ENCODE data around the gene PSMD1.
"Not testable (repeated sequence)": the region's sequence is repeated elsewhere in the genome, so short reads cannot be mapped to it uniquely, and the experiment has no call there.

The PSMD1 gene

DNA sequence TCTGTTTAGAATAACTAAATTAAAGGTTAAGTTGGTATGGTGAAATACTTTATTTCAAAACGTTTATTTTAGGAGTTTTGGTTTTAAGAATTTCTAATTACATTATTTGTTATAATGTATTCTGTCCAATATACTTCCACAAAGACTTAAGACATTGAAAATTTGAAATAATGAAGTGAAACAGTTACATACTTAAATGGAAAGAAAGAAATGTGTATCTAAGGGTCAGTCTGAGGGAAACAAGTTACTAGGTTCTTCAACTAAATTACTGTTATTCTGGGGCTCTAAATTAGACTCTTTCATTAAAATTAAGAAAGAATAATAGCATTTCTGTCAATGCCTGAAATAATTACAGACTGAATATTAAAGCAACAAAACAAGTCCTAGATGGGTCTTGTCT is 60.5 kb downstream of the PSMD1 start:
- no peak for DNase-seq (ENCODE audit: low read depth in 3 of 3)

DNA sequence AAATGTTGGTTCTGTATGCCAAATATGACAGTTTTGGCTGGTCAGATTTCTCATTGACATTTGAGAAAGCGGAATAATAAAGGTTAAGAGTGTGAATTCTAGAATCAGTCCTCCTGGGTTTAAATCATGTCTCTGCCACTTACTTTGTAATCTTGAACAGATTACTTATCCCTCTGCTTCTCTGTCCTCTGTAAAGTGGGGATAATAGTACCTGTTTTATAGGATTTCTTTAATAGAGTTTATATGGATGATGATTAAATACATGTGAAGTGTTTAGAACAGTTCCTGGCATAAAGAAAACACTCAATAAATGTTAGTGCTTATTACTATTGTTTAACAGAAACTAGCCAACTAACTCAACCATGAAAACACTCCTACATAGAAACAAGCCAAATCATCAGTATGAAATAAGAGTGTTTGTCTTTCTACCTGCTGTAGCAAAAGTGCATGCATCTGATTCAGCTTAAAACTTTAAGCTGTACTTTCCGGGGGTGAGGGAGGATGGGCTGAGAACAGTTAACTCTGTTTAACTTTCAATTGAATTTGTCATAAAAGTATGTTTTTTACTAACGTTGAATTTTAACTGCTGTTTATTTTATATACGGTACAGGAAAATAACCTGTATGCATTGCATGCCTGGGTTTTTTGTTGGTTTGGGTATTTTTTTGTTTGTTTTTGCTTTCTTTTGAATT is 61.4 kb downstream of the PSMD1 start:
- no peak for DNase-seq (ENCODE audit: low read depth in 3 of 3)

DNA sequence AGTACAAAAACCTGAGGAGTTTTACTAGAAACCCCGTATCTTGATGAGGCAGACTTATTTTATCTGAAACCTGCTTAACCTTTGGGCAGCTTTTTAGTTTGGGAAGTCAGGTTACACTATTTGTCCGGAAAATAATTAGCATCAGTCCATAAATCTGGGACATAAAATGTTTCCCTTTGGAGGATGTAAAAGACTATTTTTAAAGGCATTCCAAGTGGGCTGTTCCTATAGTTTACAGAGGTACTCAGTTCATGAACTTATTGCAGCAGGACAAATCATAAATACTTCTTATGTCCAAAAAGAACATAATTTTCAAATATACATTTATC is 61.9 kb downstream of the PSMD1 start:
- no peak for DNase-seq (ENCODE audit: low read depth in 3 of 3)

DNA sequence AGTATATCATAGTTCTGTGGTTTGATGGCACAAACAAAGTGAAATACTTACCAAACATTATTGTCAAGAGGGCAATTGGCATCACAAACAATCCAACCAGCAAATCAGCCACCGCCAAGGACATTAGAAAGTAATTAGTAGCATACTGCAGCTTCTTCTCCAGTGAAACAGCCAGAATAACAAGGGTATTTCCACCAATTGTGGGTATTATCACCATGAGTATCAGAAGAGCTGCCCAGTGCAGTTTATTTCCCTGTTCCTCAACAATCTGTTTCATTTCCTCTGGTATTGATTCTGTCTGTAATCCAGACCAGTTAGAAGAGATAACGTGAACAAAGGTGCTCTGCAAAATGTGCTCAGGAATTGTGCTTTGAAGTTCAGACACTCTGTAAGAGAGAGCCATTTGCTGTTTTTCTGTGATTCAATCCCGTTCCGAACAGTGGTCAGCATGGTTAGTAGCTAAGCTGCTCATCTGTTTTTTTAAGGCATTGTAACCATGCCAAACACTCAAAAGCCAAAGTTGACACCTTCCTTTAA is 66.8 kb downstream of the PSMD1 start:
- DNase-seq (ENCODE audit: low read depth in 3 of 3) = no peak

DNA sequence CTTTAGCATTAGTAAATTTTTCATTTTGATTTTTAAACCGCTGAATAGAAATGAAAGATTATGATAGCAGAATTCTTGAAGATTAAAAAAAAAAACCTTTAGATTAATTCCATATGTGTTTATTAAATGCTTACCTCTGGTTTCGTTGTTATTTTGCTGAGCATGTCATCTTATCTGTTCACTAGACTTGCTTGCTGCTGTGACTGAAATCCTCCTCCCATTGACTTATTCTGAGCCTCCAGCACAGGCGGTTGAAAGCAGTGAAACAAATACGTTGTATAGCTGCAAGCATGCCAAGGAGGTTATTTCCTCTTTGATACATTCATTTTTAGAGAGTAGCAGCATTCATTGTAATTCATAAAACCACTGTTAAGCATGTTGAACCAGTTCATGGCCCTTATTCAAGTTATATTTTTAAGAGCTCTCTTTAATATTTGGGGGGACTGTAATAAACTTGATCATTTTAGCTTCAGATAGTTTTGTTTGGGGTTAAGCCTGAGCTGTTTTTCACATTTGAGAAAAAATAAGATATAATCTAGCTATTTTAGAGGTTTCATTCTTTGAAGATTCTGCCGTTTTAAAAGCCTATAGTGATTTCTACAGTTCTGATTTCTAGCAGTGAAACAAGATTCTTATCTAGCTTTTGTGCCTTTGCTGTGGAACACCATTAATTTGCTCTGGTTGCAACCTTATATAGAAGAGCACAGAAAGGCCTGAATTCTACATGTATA is 68.3 kb downstream of the PSMD1 start, which contains the start of gene HTR2B:
HTR2B (minus strand) TSS at position 205 of the 731 bp plus-strand sequence. CDS start 1,278 bp downstream, outside the sequence.
- DNase-seq (ENCODE audit: low read depth in 3 of 3) = peak in 1 of 3 donors; percentile 8

DNA sequence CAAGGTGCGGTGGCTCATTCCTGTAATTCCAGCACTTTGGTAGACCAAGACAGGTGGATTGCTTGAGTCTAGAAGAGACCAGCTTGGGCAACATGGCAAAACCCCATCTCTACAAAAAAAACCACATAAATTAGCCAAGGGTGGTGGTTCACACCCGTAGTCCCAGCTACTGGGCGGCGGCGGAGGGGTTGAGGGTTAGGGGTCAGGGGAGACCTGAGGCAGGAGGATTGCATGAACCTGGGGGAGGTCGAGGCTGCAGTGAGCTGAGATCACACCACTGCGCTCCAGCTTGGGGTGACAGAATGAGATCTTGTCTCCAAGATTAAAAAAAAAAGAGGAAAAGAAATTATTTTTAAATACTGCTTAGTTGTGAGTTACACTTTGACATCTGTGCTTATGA is 69.5 kb downstream of the PSMD1 start:
- DNase-seq (ENCODE audit: low read depth in 3 of 3) = no peak

DNA sequence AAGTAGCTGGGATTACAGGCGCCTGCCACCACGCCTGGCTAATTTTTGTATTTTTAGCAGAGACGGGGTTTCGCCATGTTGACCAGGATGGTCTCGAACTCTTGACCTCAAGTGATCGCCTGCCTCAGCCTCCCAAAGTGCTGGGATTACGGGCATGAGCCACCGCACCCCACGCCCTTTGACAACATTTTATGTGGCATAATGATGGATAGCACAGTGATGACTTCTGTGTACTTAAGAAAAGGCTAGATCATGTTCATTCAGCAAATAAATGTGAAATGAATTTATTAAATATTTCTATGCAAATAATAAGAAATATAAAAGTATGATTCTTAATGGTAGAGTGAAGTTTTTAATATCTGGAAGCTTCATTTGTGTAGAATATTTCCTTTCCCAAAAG is 70.8 kb downstream of the PSMD1 start:
- no peak for DNase-seq (ENCODE audit: low read depth in 3 of 3)

DNA sequence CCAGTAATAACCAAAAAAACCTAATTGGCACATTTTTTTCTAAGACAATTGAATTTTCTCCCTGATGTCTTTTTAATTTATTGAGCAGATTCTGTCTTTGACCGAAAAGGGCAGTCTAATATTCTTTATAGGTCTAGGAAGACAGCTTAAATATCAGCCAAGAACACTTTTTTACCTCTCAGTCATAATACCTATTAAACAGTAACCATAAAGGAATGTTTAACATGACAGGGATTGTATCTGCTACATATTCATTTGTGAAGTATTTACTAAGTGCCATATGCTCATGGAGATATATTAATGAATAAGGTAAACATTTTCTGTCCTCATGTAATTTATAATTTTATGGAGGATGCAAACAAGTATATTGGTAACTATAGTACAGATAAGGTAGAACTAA is 71.3 kb downstream of the PSMD1 start:
- DNase-seq (ENCODE audit: low read depth in 3 of 3) = no peak

DNA sequence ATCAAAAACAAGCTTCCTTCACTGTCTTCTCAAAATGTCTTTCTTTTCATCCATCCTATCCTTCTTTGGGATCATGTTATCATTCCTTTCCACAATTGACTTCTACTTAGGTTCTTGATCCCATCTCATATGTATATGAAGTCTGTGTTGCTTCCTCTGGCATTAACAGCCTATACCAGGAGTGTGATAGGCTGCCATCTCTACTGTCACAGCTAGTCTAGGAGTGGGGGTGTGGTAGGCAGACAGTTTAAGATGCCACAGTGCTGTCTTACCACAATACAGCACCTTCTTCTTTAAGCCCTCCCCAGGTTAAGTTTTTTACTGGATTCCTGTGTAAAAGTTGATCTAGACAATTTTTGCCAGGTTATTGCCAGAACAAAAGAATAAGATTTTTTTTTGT is 71.9 kb downstream of the PSMD1 start:
- DNase-seq (ENCODE audit: low read depth in 3 of 3) = no peak

DNA sequence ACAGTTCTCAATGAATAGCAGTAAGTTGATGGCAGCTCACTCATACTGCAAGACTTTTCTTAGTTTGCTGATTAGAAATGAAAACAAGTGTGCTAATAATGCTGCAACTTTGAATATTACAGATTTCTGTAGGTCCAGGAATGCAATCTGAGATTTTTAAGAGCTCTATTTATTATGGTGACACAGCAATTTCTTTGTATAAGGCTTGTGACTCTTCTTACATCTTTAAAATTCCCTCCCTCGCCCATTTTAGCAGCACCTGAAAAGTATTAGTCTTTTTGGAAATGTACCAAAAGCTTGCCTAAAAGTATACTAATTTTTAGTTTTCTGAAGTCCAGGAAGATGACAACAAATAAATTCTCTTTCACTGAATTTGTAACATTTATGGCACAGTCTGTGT is 72.5 kb downstream of the PSMD1 start:
- no peak for DNase-seq (ENCODE audit: low read depth in 3 of 3)

DNA sequence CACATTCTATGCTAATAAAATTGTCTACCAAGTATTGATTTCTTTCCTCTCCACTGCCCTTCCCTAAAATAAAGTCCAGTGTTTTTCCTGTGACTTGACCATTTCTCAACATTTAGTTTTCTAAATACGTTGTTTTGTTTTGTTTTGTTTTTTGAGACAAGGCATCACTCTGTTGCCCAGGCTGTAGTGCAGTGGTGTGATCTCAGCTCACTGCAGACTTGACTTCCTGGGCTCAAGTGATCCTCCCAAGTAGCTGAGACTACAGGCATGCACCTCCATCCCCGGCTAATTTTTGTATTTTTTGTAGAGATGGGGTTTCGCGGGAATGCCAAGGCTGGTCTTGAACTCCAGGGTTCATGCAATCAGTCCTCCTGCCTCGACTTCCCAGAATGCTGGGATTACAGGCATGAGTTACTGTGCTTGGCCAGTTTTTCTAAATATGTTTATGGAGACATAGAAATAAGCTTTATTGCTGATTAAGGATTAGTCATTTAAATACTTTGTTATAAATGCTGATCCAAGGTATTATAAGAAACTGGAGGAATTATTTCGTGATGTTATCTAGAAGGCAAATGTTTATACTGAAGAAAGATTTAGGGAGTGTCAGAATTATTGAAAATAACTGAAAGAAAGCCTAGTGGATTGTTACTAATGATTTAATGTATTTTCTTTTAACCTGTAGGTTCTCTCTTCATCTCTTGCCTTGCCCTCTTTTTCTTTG is 73.8 kb downstream of the PSMD1 start:
- DNase-seq (ENCODE audit: low read depth in 3 of 3) = no peak

DNA sequence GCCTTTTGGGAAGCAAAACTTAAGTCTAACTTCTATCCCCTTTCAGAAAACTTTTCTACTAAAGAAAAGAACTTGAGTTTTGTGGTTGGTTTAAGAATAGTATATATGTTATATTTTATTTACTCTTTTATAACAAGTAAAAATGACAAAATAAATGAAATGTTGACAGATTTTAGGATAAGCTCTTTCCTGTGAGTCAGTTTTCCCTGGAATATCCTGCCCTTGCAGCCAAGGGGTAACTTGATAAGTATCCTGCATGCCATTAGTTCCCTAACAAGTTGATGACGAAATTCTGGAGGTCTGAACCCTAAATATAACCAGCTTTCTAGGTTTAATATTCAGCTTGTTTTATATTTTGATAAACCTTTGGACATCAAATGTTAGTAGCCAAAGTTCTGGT is 75.5 kb downstream of the PSMD1 start:
- DNase-seq (ENCODE audit: low read depth in 3 of 3) = no peak

DNA sequence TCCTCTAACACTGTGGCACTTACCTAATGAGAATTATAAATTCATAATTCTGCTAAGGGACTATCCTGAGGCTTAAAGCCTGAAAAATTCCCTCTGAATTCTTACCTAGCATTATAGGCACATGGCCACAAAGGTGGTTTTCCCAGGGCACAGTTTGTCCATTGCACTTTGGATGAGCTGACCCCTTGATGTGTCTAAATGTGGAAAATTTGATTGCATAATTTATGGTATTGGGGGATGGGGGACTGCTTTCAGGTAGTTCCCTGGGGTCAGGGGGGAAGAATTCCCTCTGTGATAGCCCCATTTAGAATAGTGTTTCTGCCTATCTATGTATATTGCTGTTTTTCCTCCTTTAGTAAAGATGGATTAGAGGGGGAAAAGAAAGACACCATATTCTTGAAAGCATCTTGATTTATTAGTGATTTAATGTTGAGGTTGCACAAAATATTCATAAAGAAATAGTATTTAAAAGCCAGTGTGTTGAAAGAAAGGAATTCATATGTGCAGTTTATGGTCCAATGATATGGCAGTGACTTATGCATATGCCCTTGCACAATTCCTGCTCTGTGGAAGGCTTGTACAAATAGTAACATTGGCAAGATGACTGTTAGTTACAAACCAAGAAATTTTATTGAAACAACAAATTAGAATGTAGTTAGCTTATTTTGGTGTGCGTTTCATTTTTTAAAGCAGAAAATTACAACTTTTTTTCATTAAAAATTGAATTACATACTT is 76.9 kb downstream of the PSMD1 start:
- DNase-seq (ENCODE audit: low read depth in 3 of 3) = no peak

DNA sequence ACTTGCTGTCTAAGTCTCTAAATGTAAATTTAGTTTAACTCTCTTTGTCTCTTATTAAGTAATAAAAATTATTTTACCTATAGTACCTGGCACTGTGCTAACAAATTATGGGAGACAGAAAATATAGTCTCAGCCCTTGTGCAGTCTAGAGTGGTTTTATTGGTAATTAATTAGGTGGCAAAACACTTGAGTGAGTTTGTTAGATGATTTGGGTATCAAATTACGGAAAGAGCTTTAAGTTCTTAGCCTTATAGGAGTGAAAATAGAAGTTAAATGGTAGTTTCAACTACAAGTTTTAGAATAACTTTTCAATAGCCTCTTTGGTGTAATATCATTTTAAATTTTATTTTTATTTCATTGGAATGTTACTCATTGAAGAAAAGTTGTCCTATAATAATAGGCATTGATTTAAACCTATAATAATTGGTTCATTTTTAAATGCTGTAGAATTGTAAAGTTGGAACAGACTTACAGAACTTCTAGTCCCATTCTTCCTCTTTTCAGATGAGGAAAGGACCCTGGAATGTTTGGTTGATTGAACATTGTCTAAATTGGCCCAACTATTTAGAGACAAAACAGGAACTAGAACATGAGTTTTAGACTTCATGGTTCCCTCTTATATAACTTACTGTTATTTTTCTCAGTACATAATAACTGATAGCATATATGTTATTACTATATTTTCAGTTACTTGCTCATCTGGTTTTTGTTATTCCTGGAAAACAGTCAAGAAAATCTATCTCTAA is 78.4 kb downstream of the PSMD1 start:
- no peak for DNase-seq (ENCODE audit: low read depth in 3 of 3)

DNA sequence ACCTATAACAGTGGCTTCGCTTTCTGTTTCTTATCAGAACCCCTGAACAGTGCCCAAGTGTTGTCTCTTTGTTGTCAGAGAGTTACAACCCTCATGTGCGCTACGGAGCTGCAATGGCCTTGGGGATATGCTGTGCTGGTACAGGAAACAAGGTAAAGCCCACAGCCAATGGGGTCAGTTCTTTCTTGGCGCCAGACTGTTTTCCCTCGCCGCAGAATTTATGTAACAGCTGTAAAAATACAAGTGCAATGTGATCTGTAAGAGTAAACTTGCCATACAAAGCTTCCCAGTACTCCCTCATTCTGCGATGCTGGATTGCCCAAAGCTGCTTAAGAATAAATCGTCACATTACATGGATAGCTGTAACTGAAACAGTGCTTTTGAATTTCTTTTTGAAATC is 82.0 kb downstream of the PSMD1 start:
- no peak for DNase-seq (ENCODE audit: low read depth in 3 of 3)

DNA sequence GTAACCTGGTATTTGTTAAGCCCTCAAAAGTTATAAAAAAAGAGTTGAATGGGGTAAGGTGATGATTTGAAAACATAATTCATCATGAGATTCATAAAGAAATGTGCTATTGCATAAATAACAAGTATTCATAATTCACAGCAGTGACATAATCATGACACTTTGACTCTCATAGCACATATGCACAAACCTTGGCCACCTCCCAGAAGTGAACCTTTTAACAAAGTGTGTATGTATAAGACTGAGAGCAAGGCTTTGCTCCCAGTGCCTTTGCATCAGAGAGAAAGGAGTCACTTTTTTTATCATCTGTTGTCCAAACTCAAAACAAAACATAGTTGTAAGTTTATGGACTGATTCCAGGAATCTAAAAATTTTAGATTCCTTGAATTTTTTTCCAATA is 83.1 kb downstream of the PSMD1 start:
- no peak for DNase-seq (ENCODE audit: low read depth in 3 of 3)

DNA sequence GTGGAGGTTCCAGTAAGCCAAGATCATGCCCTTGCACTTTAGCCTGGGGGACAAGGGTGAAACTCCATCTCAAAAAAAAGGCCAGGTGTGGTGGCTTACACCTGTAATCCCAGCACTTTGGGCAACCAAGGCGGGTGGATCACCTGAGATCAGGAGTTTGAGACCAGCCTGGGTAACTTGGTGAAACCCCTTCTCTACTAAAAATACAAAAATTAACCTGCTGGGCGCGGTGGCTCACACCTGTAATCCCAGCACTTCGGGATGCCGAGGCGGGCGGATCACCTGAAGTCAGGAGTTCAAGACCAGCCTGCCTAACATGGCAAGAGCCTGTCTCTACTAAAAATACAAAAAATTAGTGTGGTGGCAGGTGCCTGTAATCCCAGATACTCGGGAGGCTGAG is 84.1 kb downstream of the PSMD1 start:
- not testable (repeated sequence) for DNase-seq (ENCODE audit: low read depth in 3 of 3)

DNA sequence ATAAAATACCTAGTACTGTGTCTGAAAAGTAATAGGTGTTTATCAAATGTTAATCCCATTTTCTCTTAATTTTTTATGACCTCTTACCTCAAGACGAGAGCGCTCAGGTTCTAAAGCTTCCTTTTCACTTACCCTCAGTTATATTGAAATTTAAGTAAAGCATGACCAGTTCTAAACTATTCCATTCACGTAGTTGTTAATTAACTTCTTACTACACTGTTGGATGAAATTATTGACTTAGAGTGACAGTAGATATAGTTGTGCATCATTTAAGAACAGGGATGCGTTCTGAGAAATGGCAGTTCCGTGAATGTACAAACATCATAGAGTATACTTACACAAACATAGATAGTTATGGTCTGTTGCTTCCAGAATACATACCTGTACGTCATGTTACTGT is 88.2 kb downstream of the PSMD1 start:
- no peak for DNase-seq (ENCODE audit: low read depth in 3 of 3)

DNA sequence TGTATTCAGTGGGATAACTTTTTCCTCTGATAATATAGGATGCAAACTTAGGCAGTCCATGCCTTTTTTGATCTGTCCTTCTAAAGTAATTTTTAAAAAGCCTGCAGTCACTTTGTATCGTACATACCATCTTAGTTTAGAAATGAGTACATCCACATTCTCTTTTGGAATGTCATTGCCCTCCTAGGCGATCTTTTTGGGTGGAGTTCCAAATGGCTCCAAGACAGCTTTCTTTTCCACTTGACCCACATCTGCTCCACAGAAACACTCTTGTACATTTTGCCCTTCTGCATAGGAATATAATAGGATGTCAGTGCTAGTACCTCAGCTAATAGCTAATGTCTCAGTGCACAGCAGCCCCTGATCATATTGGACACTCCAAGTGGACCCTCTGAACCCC is 90.0 kb downstream of the PSMD1 start:
- DNase-seq (ENCODE audit: low read depth in 3 of 3) = no peak

DNA sequence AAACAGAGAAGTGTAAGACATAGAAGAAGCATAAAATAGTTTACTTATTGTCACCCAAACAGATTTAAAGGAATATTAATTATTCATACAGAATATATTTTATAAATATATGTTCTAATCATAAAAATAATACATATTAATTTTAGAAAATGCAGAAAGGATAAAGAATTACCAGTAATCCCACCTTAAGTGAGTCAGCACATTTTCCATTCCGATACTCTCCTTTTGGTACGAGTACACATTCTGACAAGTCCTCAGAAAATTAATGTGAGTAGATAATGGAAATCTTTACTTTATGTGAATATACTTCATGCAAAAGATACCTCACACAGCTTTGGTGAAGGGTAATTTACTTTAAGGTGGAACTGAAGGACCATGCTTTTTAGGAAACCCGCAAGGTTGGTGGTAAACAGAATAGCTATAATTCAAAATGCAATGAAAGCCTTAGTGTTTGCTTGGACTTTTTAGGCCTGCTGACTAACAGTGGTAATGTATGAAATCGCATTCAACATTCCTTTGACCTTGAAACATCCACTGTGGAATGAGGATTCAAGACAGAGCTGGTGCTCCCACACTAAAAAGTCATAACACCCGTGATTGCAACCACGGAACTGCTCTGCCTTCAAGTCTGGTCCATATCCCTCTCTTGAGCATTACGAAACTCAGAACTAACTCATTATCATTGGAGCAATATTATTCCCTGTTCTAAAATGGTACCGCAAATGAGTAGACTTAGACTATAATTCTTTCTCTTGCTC is 96.3 kb downstream of the PSMD1 start:
- DNase-seq (ENCODE audit: low read depth in 3 of 3) = no peak

DNA sequence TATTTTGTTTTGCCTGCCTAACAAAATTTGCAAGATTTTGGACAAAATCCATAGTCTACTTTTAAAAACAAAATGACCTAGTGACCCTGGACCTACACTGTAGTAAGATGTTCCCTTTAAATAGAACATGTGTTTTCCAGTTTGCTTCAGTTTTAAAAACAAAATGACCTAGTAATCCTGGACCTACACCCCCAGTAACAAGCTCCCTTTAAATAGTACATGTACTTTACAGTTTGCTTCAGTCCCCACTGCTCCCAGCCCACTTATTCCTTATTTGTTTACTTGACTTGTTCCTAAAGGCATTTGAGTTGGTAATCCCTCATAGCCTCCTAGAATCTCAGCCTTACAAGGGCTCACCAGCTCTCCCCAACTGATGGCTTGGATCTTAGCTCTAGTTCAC is 102.6 kb downstream of the PSMD1 start:
- DNase-seq (ENCODE audit: low read depth in 3 of 3) = no peak

Data from stimulated activated CD4-positive, alpha-beta T cell treated with anti-CD3 and anti-CD28 coated beads, TNF-alpha, amount 100 ng/mL, for 48 hours (primary cell).